Measurements from ENCODE around the gene AFDN.

AFDN gene

DNA sequence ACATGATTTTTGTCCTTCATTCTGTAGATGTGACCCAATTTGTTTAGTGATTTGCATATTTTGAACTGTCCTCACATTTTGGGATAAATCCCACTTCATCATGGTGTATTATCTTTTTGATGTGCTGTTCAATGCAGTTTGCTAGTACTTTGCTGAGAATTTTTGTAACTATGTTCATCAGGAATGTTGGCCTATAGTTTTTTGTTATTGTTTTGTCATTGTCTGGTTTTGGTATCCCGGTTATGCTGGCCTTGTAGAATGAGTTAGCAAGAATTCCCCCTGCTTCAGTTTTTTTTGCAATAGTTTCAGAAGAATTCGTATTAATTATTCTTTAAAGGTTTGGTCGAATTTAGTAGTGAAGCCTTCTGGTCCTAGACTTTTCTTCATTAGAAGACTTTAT is 182.6 kb downstream of the AFDN start:
- TF ChIP-seq, protein P1, sequence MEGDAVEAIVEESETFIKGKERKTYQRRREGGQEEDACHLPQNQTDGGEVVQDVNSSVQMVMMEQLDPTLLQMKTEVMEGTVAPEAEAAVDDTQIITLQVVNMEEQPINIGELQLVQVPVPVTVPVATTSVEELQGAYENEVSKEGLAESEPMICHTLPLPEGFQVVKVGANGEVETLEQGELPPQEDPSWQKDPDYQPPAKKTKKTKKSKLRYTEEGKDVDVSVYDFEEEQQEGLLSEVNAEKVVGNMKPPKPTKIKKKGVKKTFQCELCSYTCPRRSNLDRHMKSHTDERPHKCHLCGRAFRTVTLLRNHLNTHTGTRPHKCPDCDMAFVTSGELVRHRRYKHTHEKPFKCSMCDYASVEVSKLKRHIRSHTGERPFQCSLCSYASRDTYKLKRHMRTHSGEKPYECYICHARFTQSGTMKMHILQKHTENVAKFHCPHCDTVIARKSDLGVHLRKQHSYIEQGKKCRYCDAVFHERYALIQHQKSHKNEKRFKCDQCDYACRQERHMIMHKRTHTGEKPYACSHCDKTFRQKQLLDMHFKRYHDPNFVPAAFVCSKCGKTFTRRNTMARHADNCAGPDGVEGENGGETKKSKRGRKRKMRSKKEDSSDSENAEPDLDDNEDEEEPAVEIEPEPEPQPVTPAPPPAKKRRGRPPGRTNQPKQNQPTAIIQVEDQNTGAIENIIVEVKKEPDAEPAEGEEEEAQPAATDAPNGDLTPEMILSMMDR (conservative IDR thresholded peaks at IDR 0.05; ENCODE audit: control insufficient read depth, insufficient read depth, low read depth, low read length): no peak
- H3K4me3 ChIP-seq (ENCODE audit: control insufficient read depth, low read depth, low read length): no peak overlapping the region
- DNase-seq (ENCODE audit: low read depth): no peak

DNA sequence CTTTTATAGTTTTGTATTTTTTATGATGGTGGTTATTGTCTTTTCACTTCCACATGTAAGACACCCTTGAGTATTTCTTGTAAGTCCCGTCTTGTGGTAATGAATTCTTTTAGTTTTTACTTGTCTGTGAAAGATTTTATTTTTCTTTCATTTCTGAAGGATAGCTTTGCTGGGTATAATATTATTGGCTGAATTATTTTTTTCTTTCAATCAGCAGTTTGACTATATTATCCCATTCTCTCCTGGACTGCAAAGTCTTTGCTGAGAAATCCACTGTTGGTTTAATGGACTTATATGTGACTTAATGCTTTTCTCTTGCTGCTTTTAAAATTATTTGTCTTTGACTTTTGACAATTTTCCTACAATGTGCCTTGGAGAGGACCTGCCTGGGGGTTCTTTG is 184.6 kb downstream of the AFDN start:
- TF ChIP-seq, protein P1 (conservative IDR thresholded peaks at IDR 0.05; ENCODE audit: control insufficient read depth, insufficient read depth, low read depth, low read length): no peak
- DNase-seq (ENCODE audit: low read depth): no peak
- no peak overlapping the region for H3K4me3 ChIP-seq (ENCODE audit: control insufficient read depth, low read depth, low read length)

DNA sequence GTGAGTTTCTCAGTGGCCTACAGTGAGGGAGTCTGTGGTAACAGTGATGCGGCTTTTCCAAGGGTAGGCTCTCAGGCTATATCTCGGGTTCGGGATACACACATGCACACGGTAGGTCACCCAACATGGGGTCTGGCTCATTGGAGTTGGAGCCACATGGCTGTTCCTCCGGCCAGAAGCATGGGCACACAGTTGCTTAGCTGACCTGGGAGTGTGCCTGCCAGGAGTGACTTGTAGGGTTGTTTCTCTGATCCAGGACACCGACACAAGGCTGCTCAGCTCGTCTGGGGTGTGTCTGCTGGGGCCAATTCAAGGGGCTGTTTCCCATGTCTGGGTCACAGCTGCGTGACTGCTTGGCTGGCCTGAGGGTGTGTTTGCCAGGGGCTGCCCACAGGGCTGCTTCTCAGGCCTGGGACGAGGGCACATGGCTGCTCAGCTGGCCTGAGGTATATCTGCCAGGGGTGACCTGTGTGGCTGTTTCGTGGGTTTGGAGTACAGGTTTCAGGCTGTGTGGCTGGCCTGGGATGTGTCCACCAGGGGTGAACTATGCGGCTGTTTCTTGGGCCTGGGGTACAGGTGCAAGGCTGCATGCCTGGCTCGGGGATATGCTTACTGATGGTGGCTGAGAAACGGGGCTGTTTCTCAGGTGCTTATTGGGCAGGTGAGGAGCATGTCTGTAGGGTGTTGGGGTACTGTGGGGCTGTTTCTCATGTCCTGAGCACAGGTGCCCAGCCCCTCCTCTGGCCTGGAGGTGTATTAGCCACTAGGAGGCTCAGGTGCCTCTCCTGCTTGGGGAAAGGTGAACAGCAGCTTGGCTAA is 185.9 kb downstream of the AFDN start:
- H3K4me3 ChIP-seq (ENCODE audit: control insufficient read depth, low read depth, low read length): no peak overlapping the region
- TF ChIP-seq, protein P1 (conservative IDR thresholded peaks at IDR 0.05; ENCODE audit: control insufficient read depth, insufficient read depth, low read depth, low read length): no peak
- DNase-seq (ENCODE audit: low read depth): no peak

DNA sequence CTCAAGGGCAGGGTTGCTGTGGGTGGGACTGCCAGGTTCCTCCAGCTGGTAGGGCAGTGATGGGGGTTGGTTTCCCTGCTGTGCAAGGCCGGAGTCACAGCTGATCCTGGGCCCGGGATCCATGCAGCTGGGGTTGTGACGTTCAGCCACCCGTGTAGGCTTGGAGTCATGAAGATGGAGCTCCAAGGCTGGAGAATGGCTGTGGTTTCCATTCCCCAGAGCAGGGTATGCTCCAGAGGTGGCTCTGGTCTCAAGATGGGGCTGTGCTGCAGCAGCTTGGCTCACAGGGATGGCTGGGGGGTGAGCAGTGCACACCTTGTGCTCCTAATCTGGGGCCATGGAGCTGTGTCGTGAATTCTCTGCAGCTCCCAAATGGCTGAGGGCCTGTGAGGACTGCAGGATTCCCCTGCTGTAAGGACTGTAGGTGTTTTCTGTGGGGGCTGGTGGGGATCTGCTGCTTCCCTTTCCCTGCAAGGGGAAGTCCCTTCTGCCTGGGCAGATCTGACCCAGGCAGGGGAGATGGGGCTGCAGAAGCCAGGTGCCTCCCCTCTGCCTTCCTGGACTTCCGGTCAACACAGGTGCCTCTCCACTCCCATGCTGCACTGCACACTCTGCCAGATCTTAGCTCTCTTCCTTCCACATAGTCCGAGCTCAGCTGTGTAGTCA is 186.7 kb downstream of the AFDN start:
- TF ChIP-seq, protein P1 (conservative IDR thresholded peaks at IDR 0.05; ENCODE audit: control insufficient read depth, insufficient read depth, low read depth, low read length): no peak
- DNase-seq (ENCODE audit: low read depth): no peak
- H3K4me3 ChIP-seq (ENCODE audit: control insufficient read depth, low read depth, low read length): no peak overlapping the region

DNA sequence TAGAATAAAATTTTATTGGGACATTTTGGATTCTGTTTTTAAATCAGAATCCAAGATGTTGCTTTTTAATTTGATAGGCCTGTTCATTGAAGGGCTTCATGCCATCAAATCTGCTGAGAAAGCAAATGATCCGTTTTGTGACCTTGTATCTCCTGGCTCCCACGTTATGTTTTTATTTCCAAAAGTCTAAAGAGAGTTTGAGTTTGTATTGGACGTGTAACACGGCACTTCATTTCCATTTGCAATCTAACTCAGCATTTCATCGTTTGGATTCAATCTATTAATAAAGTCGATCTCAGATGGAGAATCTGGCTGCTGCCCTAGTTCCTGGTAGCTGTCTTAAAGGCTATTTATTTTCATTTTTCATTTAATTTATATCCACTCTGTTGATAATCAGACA is 187.7 kb downstream of the AFDN start:
- DNase-seq (ENCODE audit: low read depth): no peak
- TF ChIP-seq, protein P1 (conservative IDR thresholded peaks at IDR 0.05; ENCODE audit: control insufficient read depth, insufficient read depth, low read depth, low read length): no peak
- no peak overlapping the region for H3K4me3 ChIP-seq (ENCODE audit: control insufficient read depth, low read depth, low read length)

DNA sequence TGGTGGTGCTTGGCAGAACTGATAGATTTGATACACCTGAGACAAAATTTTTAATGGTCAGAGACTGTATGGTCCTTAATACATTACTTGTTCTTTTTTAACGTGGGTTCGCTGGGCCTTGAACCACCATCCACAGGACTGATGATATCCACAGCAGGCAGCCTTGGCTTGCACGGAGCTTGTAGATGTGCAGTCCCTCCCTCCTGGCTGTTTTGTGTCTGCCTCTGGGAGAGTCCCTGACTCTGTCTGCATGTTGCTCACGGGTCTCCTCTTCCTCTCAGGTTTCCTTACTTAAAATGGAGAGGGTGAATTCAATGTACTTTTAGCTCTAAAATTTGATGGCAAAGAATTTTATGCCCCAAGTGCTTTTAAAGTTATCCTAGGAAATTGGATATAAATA is 188.3 kb downstream of the AFDN start:
- DNase-seq (ENCODE audit: low read depth): no peak
- H3K4me3 ChIP-seq (ENCODE audit: control insufficient read depth, low read depth, low read length): no peak overlapping the region
- TF ChIP-seq, protein P1 (conservative IDR thresholded peaks at IDR 0.05; ENCODE audit: control insufficient read depth, insufficient read depth, low read depth, low read length): no peak

Data from fibroblast of mammary gland (primary cell).